Omental fat pad (tissue), 4 donors: Measurements from ENCODE around the gene TBC1D4. TPM values are rescaled to one million over a fixed set of nuclear protein-coding genes. Genes with fewer than 3 reads are reported as not detected.

Experiments
- ATAC-seq: fragments of 150-250 bp; one replicate; pipeline ENCODE4 v1.9.1; 2016; ENCODE audit warnings: mild to moderate bottlenecking, moderate library complexity; ENCODE audit not compliant: low FRiP score
- DNase-seq: peaks from one replicate; pipeline ENCODE4 v3.0.0-alpha.2; 2019; ENCODE audit warnings: low spot score
- total RNA-seq, 4 donors: library from RNA; depleted of rRNA; stranded (reverse); fragments of >200 nt; gene quantifications; one replicate each; pipeline ENCODE4 v1.1.0, GENCODE V29; 2016
- TF ChIP-seq, protein P1 (sequence below), 3 donors: fragments of 450-650 bp; IDR thresholded peaks; one replicate each; pipeline ENCODE4 v1.5.1; 2016 to 2017; ENCODE audit warnings: antibody characterized with exemption in 3 of 3, mild to moderate bottlenecking in 3 of 3, moderate library complexity in 2 of 3

TBC1D4 gene
- total RNA-seq, 4 donors from 2014 or later: 24.7 to 55.1 (median 39.2) TPM

DNA sequence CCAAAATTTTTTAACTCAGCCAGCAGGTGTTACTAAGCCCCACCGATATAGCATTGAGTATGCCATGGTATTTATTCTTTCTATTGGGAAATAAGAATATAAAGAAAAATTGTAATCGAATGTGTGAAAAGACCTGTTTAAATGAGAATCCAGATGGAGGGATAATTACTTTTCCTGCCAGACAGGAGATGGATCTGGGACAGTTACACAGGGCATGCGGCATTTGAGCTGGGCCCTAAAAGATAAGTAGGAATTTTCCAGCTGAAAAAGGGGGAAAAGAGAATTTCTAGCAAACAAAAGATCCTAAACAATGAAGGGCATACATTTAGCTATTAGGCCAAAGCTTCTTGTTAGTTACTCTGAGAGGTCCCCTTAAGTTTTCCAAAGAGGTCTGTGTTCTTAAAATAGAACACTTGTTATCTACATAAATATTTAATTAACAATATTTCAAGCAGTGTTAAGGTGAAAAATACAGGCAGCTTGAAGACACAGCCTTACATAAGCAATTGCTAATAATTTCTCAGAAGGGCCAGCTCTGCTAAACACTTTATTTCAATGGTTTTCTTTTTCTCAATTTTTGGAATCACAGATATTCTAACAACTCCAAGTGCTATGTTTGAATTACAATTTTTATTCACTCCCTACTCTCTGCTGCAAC lies 63.7 kb downstream of the TBC1D4 start:
- TF ChIP-seq, protein P1, sequence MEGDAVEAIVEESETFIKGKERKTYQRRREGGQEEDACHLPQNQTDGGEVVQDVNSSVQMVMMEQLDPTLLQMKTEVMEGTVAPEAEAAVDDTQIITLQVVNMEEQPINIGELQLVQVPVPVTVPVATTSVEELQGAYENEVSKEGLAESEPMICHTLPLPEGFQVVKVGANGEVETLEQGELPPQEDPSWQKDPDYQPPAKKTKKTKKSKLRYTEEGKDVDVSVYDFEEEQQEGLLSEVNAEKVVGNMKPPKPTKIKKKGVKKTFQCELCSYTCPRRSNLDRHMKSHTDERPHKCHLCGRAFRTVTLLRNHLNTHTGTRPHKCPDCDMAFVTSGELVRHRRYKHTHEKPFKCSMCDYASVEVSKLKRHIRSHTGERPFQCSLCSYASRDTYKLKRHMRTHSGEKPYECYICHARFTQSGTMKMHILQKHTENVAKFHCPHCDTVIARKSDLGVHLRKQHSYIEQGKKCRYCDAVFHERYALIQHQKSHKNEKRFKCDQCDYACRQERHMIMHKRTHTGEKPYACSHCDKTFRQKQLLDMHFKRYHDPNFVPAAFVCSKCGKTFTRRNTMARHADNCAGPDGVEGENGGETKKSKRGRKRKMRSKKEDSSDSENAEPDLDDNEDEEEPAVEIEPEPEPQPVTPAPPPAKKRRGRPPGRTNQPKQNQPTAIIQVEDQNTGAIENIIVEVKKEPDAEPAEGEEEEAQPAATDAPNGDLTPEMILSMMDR (IDR thresholded peaks at IDR 0.05): no peak
- DNase-seq: no peak
- ATAC-seq: no peak

DNA sequence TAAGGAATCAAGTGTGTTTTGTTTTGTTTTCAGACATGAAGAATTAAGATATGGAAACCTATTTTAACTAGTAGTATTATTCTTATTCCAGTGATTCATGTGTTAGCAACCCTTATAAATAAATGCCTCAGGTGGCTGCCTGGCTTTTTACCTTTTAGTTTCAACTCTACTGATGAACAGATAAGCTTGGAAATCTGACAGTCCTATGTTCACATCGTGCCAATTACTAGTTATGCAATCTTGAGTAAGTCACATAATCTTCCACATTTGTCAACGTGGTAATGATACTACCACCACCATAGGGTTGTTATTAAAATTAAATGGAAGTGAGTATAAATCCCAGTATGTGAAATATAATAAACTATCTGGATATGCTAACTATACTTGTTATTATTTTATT lies 64.3 kb downstream of the TBC1D4 start:
- DNase-seq (no peak), ATAC-seq (no peak)
- TF ChIP-seq, protein P1 (IDR thresholded peaks at IDR 0.05): no peak

DNA sequence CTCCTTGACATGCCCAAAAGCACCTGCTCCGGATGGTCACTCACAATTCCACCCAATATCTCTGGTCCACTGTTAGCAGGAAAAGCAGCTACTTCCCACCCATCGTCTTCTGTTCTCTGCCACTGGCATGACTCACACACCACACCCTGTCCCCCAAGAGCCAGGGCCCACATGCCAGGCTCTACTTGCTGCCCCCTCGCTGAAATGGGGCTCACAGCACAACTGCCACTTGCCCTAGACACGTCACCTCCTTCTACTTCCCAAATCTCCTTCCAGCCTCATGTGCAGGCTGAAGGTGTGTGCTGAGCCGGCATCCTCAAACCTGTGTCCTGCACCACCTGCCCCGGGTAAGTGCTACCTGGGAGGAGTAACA lies 65.0 kb downstream of the TBC1D4 start:
- TF ChIP-seq, protein P1 (IDR thresholded peaks at IDR 0.05): no peak
- no peak for ATAC-seq
- DNase-seq: no peak

DNA sequence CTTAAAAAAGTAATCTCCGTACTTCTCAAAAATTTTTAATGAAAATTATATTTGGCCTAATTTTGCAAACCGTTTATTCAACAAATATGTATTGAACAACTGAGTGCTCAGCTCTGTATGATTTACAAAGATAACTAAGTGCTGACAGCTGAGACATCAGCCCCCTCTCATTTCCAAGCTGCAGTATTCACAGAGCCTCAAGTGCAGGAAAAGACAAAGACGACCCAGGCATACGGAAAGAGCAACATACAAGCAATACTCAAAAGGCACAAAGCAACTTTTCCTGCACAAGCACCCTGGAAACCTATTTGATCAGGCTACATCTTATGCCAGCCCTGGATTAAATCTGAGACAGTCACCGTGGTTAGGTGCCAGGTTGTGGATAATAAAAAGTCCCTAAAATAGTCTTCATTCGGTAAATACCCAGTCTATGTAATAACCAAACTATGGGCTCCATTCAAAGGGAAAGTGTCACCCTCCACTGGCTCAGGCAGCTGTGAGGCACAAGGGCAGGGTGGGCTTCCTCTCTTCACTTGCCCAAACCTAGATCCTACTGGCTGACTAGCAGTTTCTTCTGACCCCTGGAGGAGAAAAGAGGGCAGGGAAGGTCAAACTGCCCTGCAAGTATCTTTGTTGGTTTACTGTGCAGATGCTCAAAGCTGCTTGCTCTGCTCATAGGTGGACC lies 65.5 kb downstream of the TBC1D4 start:
- no peak for DNase-seq
- ATAC-seq: no peak
- TF ChIP-seq, protein P1 (IDR thresholded peaks at IDR 0.05): no peak

DNA sequence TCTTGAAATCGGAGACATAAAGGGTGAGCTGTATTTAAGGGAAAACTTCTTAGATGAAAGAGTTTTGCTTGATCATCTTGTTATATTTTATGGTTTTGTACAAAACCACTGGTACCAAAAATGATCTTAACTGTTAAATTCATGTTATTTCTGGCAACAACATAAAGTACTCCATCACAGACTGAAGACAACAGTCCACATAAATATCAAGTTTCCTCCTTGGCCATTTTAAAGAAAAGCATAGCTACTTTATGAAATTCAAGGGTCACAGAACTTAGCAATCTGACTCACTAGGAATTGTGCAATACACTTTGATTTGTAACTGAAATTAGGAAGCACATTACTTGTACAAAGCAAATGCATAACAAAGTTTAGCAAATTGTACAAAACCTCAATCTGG lies 66.3 kb downstream of the TBC1D4 start:
- DNase-seq (no peak), ATAC-seq (peak; percentile 65)
- TF ChIP-seq, protein P1 (IDR thresholded peaks at IDR 0.05): no peak

DNA sequence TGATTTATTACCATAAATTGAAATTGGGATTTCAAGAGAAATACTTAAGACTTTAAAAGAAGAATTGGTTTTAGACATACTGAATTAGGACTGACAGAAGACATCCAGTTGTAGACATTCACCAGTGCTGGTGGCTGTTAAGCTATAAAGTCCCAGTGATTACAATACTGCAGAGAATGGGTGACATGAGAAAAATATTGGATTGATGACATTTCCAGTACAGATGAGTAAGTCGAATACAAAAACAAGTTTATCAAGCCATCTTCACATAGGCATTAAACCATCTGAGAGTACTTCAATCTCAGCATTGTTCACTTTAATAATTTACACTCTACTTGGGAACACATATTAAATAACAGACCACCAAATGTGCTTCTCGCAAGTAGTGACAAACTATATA lies 66.8 kb downstream of the TBC1D4 start:
- TF ChIP-seq, protein P1 (IDR thresholded peaks at IDR 0.05): no peak
- no peak for ATAC-seq
- DNase-seq: no peak
